ENCODE results near the gene AGO1. TPM values are rescaled to one million over a fixed set of nuclear protein-coding genes. Genes with fewer than 3 reads are reported as not detected.

Gene AGO1
- total RNA-seq (2016; rRNA removed; fragmentation: Illumina TruSeq; extraction: Trizol) (18.6 and 24.6 TPM in 2 replicates), polyA plus RNA-seq (2011; rRNA removed) (8.3 and 9.2 TPM in 2 replicates), polyA minus RNA-seq (2011; rRNA and poly(A)+ RNA removed; ENCODE audit: low replicate concordance) (34.4 and 42.3 TPM in 2 replicates), Bru-seq, nascent RNA (percentile 60 among the genes with signal in this experiment), BruChase-seq, experiment 1, labeled RNA remaining after a 6-hour chase (percentile 79 among the genes with signal in this experiment), BruChase-seq, experiment 2, labeled RNA remaining after a 2-hour chase (percentile 78 among the genes with signal in this experiment)
- 2.3 and 2.6 TPM in 2 replicates for total RNA-seq (2016; cell fraction: cytosol; rRNA removed; fragmentation: Illumina TruSeq; extraction: Trizol; ENCODE audit: low read depth)
- 17.7 and 19.0 TPM in 2 replicates for total RNA-seq (2016; cell fraction: insoluble cytoplasmic fraction; rRNA removed; fragmentation: Illumina TruSeq; extraction: Trizol)
- total RNA-seq (2016; cell fraction: membrane; rRNA removed; fragmentation: Illumina TruSeq; extraction: Trizol), result 14.3 and 15.4 TPM in 2 replicates
- 13.4 and 15.9 TPM in 2 replicates for total RNA-seq (2016; cell fraction: nucleus; rRNA removed; fragmentation: Illumina TruSeq; extraction: Trizol)
- polyA plus RNA-seq (2011; cell fraction: cytosol; rRNA removed), result 6.9 and 7.6 TPM in 2 replicates
- polyA plus RNA-seq (2011; cell fraction: nucleus; rRNA removed), result 14.5 and 14.6 TPM in 2 replicates
- 6.5 and 8.6 TPM in 2 replicates for polyA plus RNA-seq (2012)
- 1.6 and 1.7 TPM in 2 replicates for polyA plus RNA-seq (2016; cell fraction: cytosol; fragmentation: Illumina TruSeq; extraction: Trizol; ENCODE audit: low read depth)
- 10.9 and 13.4 TPM in 2 replicates for polyA plus RNA-seq (2016; cell fraction: insoluble cytoplasmic fraction; fragmentation: Illumina TruSeq; extraction: Trizol; ENCODE audit: low read depth)
- polyA plus RNA-seq (2016; cell fraction: membrane; fragmentation: Illumina TruSeq; extraction: Trizol; ENCODE audit: low read depth), result 6.6 and 6.7 TPM in 2 replicates
- polyA plus RNA-seq (2016; cell fraction: nucleus; fragmentation: Illumina TruSeq; extraction: Trizol; ENCODE audit: insufficient read depth, low read depth), result 12.8 and 14.3 TPM in 2 replicates
- 14.7 and 17.8 TPM in 2 replicates for polyA minus RNA-seq (2011; cell fraction: cytosol; rRNA and poly(A)+ RNA removed)
- polyA minus RNA-seq (2011; cell fraction: nucleus; rRNA and poly(A)+ RNA removed), result 11.6 and 13.8 TPM in 2 replicates
- long read RNA-seq, experiment 1, full-length matches to known transcripts, result 1 of 7 reads
- long read RNA-seq, experiment 1, partial matches to known transcripts, result 1 of 7 reads
- long read RNA-seq, experiment 1, other reads (novel, unspliced or antisense), result 5 of 7 reads
- long read RNA-seq, experiment 2, full-length matches to known transcripts, result 2 of 28 reads
- long read RNA-seq, experiment 2, partial matches to known transcripts, result 4 of 28 reads
- long read RNA-seq, experiment 2, other reads (novel, unspliced or antisense), result 22 of 28 reads

DNA sequence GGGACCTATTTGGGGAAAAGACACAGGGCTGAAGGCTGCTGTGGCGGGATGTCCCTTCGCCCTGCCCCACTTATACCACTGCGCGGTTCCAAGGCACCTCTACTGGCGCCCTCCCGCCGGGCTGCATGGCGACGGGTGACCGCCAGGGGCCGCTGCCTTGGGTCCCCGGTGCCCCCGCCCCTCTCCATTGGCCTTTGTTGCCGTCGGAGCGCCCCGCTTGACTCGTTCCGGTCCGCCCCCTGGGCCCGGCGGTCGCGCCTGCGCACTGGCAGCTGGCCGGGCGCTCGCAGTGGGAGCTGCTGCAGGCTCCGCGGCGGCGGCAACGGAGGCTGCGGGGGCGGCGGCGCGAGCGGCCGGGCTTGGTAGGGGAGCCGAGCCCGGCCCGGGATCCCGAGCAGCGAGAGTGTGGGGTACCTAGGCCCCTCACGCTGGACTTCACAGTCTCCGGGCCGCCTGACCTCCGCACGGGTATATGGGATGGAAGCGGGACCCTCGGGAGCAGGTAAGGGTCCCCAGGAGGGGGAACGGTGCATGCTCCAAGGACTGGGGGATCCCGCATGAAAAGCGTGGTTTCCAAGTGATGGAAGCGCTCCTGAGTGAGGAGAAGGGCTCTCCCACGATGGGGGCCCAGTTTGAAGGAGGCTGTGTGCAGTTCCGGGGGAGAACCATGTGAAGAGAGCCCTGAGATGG, at the start of gene AGO1:
Gene AGO1, plus strand, starts transcription at position 265 of the 690 bp plus-strand sequence. Its CDS starts 213 bp downstream, at position 478.
- Histone ChIP-seq H2AFZ (ENCODE audit: low read length) (peak within 1 kb of the TSS; percentile 42), H3K9me3 (ENCODE audit: low read length) (no peaks in the 10 kb centered on the region), H3K27me3 (ENCODE audit: control insufficient read depth in 1 of 2, insufficient read depth in 2 of 2, low read length in 2 of 2) (no peaks in the 10 kb centered on the region; a peak in 1 of 5 replicates), H3K36me3 (replicated peaks in 1 of 2; ENCODE audit: control insufficient read depth in 1 of 2, insufficient read depth in 2 of 2, low read length in 2 of 2) (no peaks in the 10 kb centered on the region), H3K79me2 (ENCODE audit: insufficient read depth, low read length) (peaks cover 11% of the 10 kb centered on the region), H4K20me1 (ENCODE audit: insufficient read depth, low read length) (0 out of 2 replicates have a peak, but pooled peaks cover 6% of the 10 kb centered on the region), H3K27ac (ENCODE audit: extremely low read length, insufficient read depth, low read length) (peak within 1 kb of the TSS; percentile 59), H3K4me1 (ENCODE audit: insufficient read depth, low read length) (peaks cover 55% of the 10 kb centered on the region), H3K4me3 (replicated peaks in 1 of 3; ENCODE audit: insufficient read depth in 1 of 3, low read depth in 2 of 3, low read length in 3 of 3) (peak within 1 kb of the TSS; percentile 77 to 99 (median 95)), H3K9ac (ENCODE audit: insufficient read depth, low read depth, low read length) (peak within 1 kb of the TSS; percentile 91), H3K4me2 (ENCODE audit: low read depth, low read length) (peak within 1 kb of the TSS; percentile 73)
- WGBS (ENCODE audit: low lambda C conversion rate), result 2% methylated on average over 6 of the region's 58 CpGs
- ChIA-PET CTCF (ENCODE audit: low intra/inter-chr PET ratio, low total read pairs) (no interaction called here), POLR2A (interaction anchor here (1.1 to 1.3 kb wide), 2 partner anchors 9 to 48 kb away, joined by 3 to 5 read pairs; partner anchors contain the start of gene AGO3)
- intact Hi-C loops (cut with micrococcal nuclease; ENCODE audit: unreplicated experiment), result no loop called here
- DNase-seq (ENCODE audit: low spot score), result peak; percentile 86
- no TSS peak for BruUV-seq (replicated peaks)
- in situ Hi-C loops (cut with HindIII; ENCODE audit: extremely low pct_ligation_motif_present, low pct_unique_long_range_greater_than_20kb), result no loop called here
- peak; percentile 92 for ATAC-seq
- peak; percentile 34 for FAIRE-seq
- peak; percentile 38 for TF ChIP-seq ASH2L (IDR thresholded peaks at IDR 0.05; ENCODE audit: insufficient read length, low read depth, low read length)
- TF ChIP-seq, protein P1, sequence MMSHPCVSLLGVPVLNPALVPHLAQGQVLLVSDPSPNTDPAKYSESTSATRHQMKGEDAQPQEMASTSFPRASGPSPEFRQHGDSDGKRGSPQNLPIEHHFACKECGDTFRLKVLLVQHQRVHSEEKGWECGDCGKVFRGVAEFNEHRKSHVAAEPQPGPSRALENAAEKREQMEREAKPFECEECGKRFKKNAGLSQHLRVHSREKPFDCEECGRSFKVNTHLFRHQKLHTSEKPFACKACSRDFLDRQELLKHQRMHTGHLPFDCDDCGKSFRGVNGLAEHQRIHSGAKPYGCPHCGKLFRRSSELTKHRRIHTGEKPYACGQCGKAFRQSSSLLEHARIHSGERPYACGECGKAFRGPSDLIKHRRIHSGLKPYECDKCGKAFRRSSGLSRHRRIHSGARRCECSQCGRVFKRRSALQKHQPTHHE (CRISPR knock-in tag; IDR thresholded peaks at IDR 0.05; ENCODE audit: borderline replicate concordance), result no peak
- peak; percentile 70 for TF ChIP-seq GATAD1 (CRISPR knock-in tag; IDR thresholded peaks at IDR 0.05)
- peak; percentile 56; the same call in 1 of the 2 replicates for TF ChIP-seq YEATS2 (CRISPR knock-in tag; IDR thresholded peaks at IDR 0.05; ENCODE audit: borderline replicate concordance)
- no peak for TF ChIP-seq ZNF205 (CRISPR knock-in tag; IDR thresholded peaks at IDR 0.05)
- TF ChIP-seq PHF8 (CRISPR knock-in tag; IDR thresholded peaks at IDR 0.05), result peak; percentile 60; the same call in 1 of the 2 replicates
- TF ChIP-seq, protein P2, sequence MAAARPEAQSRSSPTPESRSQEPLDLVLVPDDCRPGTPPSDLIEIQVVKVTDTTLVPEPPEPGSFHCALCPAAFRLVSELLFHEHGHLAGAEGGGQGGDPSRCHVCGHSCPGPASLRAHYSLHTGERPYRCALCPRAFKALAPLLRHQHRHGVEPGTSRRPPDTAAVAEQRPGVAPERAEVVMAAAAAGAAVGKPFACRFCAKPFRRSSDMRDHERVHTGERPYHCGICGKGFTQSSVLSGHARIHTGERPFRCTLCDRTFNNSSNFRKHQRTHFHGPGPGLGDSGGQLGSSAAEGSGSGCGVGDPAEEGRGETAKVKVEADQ (CRISPR knock-in tag; IDR thresholded peaks at IDR 0.05; ENCODE audit: borderline replicate concordance), result 0 out of 2 replicates have a peak, but pooled peaks have one; percentile 78
- TF ChIP-seq, protein P3, sequence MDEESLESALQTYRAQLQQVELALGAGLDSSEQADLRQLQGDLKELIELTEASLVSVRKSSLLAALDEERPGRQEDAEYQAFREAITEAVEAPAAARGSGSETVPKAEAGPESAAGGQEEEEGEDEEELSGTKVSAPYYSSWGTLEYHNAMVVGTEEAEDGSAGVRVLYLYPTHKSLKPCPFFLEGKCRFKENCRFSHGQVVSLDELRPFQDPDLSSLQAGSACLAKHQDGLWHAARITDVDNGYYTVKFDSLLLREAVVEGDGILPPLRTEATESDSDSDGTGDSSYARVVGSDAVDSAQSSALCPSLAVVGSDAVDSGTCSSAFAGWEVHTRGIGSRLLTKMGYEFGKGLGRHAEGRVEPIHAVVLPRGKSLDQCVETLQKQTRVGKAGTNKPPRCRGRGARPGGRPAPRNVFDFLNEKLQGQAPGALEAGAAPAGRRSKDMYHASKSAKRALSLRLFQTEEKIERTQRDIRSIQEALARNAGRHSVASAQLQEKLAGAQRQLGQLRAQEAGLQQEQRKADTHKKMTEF (CRISPR knock-in tag; IDR thresholded peaks at IDR 0.05), result peak; percentile 39; the same call in 1 of the 2 replicates
- TF ChIP-seq ZFY (CRISPR knock-in tag; IDR thresholded peaks at IDR 0.05), result peak; percentile 82
- TF ChIP-seq, protein P4, sequence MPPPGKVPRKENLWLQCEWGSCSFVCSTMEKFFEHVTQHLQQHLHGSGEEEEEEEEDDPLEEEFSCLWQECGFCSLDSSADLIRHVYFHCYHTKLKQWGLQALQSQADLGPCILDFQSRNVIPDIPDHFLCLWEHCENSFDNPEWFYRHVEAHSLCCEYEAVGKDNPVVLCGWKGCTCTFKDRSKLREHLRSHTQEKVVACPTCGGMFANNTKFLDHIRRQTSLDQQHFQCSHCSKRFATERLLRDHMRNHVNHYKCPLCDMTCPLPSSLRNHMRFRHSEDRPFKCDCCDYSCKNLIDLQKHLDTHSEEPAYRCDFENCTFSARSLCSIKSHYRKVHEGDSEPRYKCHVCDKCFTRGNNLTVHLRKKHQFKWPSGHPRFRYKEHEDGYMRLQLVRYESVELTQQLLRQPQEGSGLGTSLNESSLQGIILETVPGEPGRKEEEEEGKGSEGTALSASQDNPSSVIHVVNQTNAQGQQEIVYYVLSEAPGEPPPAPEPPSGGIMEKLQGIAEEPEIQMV (CRISPR knock-in tag; IDR thresholded peaks at IDR 0.05; ENCODE audit: low read depth), result no peak
- peak; percentile 28 for TF ChIP-seq TEAD3 (CRISPR knock-in tag; optimal IDR thresholded peaks at IDR 0.05; ENCODE audit: borderline replicate concordance)
- TF ChIP-seq NFE2L2 (IDR thresholded peaks at IDR 0.05; ENCODE audit: low read length), result no peak
